ENCODE data around the gene CTH. TPM values are rescaled to one million over a fixed set of nuclear protein-coding genes. Genes with fewer than 3 reads are reported as not detected.
"Not testable (repeated sequence)": the region's sequence is repeated elsewhere in the genome, so short reads cannot be mapped to it uniquely, and the experiment has no call there.

Gene CTH
- polyA plus RNA-seq (2013, experiment 1 of 2): 17.8 TPM
- 16.0 TPM for polyA plus RNA-seq (2013, experiment 2 of 2)

- peak within 1 kb of the TSS; percentile 77 for H3K4me3 ChIP-seq (ENCODE audit: extremely low read depth, insufficient read depth, low read length, poor library complexity, severe bottlenecking)
- no peaks in the 10 kb centered on the region for H3K9me3 ChIP-seq (ENCODE audit: control insufficient read depth, low read length)
- H3K27ac ChIP-seq (ENCODE audit: low read depth, low read length, severe bottlenecking): peak within 1 kb of the TSS; percentile 98
- WGBS, 2 experiments (ENCODE audit: insufficient coverage in 2 of 2): 1% methylated on average over 45 of the region's 48 CpGs
- peaks cover 8% of the 10 kb centered on the region for H3K36me3 ChIP-seq (ENCODE audit: control insufficient read depth, insufficient read depth, low read length)
- peaks cover 6% of the 10 kb centered on the region for H3K4me1 ChIP-seq (ENCODE audit: control insufficient read depth, insufficient read depth, low read length, poor library complexity, severe bottlenecking)
Observed at GRCh38 chr1:70410604-70411359, at the start of gene CTH. Gene CTH (plus strand): TSS chr1:70411268. CDS start chr1:70411416, 148 bp downstream.

GRCh38 chr1:70361727-70362398 is 49.2 kb upstream of the CTH start:
- H3K9me3 ChIP-seq (ENCODE audit: control insufficient read depth, low read length): no peaks in the 10 kb centered on the region
- WGBS, 2 experiments (ENCODE audit: insufficient coverage in 2 of 2): no CpG with 5 or more reads among the region's 3 CpGs
- H3K4me3 ChIP-seq (ENCODE audit: extremely low read depth, insufficient read depth, low read length, poor library complexity, severe bottlenecking): no peak overlapping the region
- peak overlapping the region; percentile 94 for H3K27ac ChIP-seq (ENCODE audit: low read depth, low read length, severe bottlenecking)
- H3K4me1 ChIP-seq (ENCODE audit: control insufficient read depth, insufficient read depth, low read length, poor library complexity, severe bottlenecking): peaks cover 13% of the 10 kb centered on the region
- no peaks in the 10 kb centered on the region for H3K36me3 ChIP-seq (ENCODE audit: control insufficient read depth, insufficient read depth, low read length)

GRCh38 chr1:70364439-70364838 is 46.6 kb upstream of the CTH start:
- 80% methylated on average over 1 of the region's 3 CpGs; no CpG with 5 or more reads in 1 of the 2 experiments for WGBS, 2 experiments (ENCODE audit: insufficient coverage in 2 of 2)

GRCh38 chr1:70366425-70366952 is 44.6 kb upstream of the CTH start:
- H3K27ac ChIP-seq (ENCODE audit: low read depth, low read length, severe bottlenecking); H3K4me3 ChIP-seq (ENCODE audit: extremely low read depth, insufficient read depth, low read length, poor library complexity, severe bottlenecking); H3K36me3 ChIP-seq (ENCODE audit: control insufficient read depth, insufficient read depth, low read length); H3K9me3 ChIP-seq (ENCODE audit: control insufficient read depth, low read length): not testable (repeated sequence)
- H3K4me1 ChIP-seq (ENCODE audit: control insufficient read depth, insufficient read depth, low read length, poor library complexity, severe bottlenecking): peaks cover 12% of the 10 kb centered on the region
- WGBS, 2 experiments (ENCODE audit: insufficient coverage in 2 of 2): no CpG with 5 or more reads among the region's 4 CpGs

More at GRCh38 chr1:70364439-70364838, 46.6 kb upstream of the CTH start:
- Histone ChIP-seq H3K27ac (ENCODE audit: low read depth, low read length, severe bottlenecking) (no peak overlapping the region), H3K4me3 (ENCODE audit: extremely low read depth, insufficient read depth, low read length, poor library complexity, severe bottlenecking) (no peak overlapping the region), H3K4me1 (ENCODE audit: control insufficient read depth, insufficient read depth, low read length, poor library complexity, severe bottlenecking) (peaks cover 13% of the 10 kb centered on the region), H3K36me3 (ENCODE audit: control insufficient read depth, insufficient read depth, low read length) (peaks cover 4% of the 10 kb centered on the region), H3K9me3 (ENCODE audit: control insufficient read depth, low read length) (no peaks in the 10 kb centered on the region)

- not testable (repeated sequence) for H3K36me3 ChIP-seq (ENCODE audit: control insufficient read depth, insufficient read depth, low read length); H3K27ac ChIP-seq (ENCODE audit: low read depth, low read length, severe bottlenecking); H3K4me1 ChIP-seq (ENCODE audit: control insufficient read depth, insufficient read depth, low read length, poor library complexity, severe bottlenecking); H3K4me3 ChIP-seq (ENCODE audit: extremely low read depth, insufficient read depth, low read length, poor library complexity, severe bottlenecking); H3K9me3 ChIP-seq (ENCODE audit: control insufficient read depth, low read length)
- WGBS, 2 experiments (ENCODE audit: insufficient coverage in 2 of 2): 92 to 95% methylated on average over 3 of the region's 3 CpGs
Observed at GRCh38 chr1:70366997-70367396, 44.1 kb upstream of the CTH start.

GRCh38 chr1:70367397-70367796 is 43.7 kb upstream of the CTH start:
- not testable (repeated sequence) for H3K36me3 ChIP-seq (ENCODE audit: control insufficient read depth, insufficient read depth, low read length); H3K4me1 ChIP-seq (ENCODE audit: control insufficient read depth, insufficient read depth, low read length, poor library complexity, severe bottlenecking); H3K27ac ChIP-seq (ENCODE audit: low read depth, low read length, severe bottlenecking); H3K9me3 ChIP-seq (ENCODE audit: control insufficient read depth, low read length); H3K4me3 ChIP-seq (ENCODE audit: extremely low read depth, insufficient read depth, low read length, poor library complexity, severe bottlenecking)
- 92 to 100% methylated on average over 4 of the region's 5 CpGs for WGBS, 2 experiments (ENCODE audit: insufficient coverage in 2 of 2)

- not testable (repeated sequence) for H3K4me3 ChIP-seq (ENCODE audit: extremely low read depth, insufficient read depth, low read length, poor library complexity, severe bottlenecking); H3K36me3 ChIP-seq (ENCODE audit: control insufficient read depth, insufficient read depth, low read length); H3K9me3 ChIP-seq (ENCODE audit: control insufficient read depth, low read length); H3K27ac ChIP-seq (ENCODE audit: low read depth, low read length, severe bottlenecking); H3K4me1 ChIP-seq (ENCODE audit: control insufficient read depth, insufficient read depth, low read length, poor library complexity, severe bottlenecking)
- 66 to 73% methylated on average over 3 of the region's 3 CpGs for WGBS, 2 experiments (ENCODE audit: insufficient coverage in 2 of 2)
Observed at GRCh38 chr1:70371586-70371985, 39.5 kb upstream of the CTH start.

- H3K36me3 ChIP-seq (ENCODE audit: control insufficient read depth, insufficient read depth, low read length): peaks cover 2% of the 10 kb centered on the region
Observed at GRCh38 chr1:70372426-70372825, 38.6 kb upstream of the CTH start.

GRCh38 chr1:70373580-70373979 is 37.5 kb upstream of the CTH start:
- H3K36me3 ChIP-seq (ENCODE audit: control insufficient read depth, insufficient read depth, low read length); H3K9me3 ChIP-seq (ENCODE audit: control insufficient read depth, low read length); H3K4me1 ChIP-seq (ENCODE audit: control insufficient read depth, insufficient read depth, low read length, poor library complexity, severe bottlenecking); H3K4me3 ChIP-seq (ENCODE audit: extremely low read depth, insufficient read depth, low read length, poor library complexity, severe bottlenecking); H3K27ac ChIP-seq (ENCODE audit: low read depth, low read length, severe bottlenecking): not testable (repeated sequence)
- 23 to 42% methylated on average over 2 of the region's 2 CpGs for WGBS, 2 experiments (ENCODE audit: insufficient coverage in 2 of 2)

More at GRCh38 chr1:70372426-70372825, 38.6 kb upstream of the CTH start:
- WGBS, 2 experiments (ENCODE audit: insufficient coverage in 2 of 2): 94 to 99% methylated on average over 4 of the region's 4 CpGs
- no peaks in the 10 kb centered on the region for H3K9me3 ChIP-seq (ENCODE audit: control insufficient read depth, low read length)
- no peak overlapping the region for H3K4me3 ChIP-seq (ENCODE audit: extremely low read depth, insufficient read depth, low read length, poor library complexity, severe bottlenecking)
- no peaks in the 10 kb centered on the region for H3K4me1 ChIP-seq (ENCODE audit: control insufficient read depth, insufficient read depth, low read length, poor library complexity, severe bottlenecking)
- H3K27ac ChIP-seq (ENCODE audit: low read depth, low read length, severe bottlenecking): no peak overlapping the region

GRCh38 chr1:70376196-70376595 is 34.9 kb upstream of the CTH start:
- 87 to 96% methylated on average over 3 of the region's 6 CpGs for WGBS, 2 experiments (ENCODE audit: insufficient coverage in 2 of 2)
- Histone ChIP-seq H3K9me3 (ENCODE audit: control insufficient read depth, low read length) (no peaks in the 10 kb centered on the region), H3K4me1 (ENCODE audit: control insufficient read depth, insufficient read depth, low read length, poor library complexity, severe bottlenecking) (no peaks in the 10 kb centered on the region), H3K36me3 (ENCODE audit: control insufficient read depth, insufficient read depth, low read length) (no peaks in the 10 kb centered on the region), H3K4me3 (ENCODE audit: extremely low read depth, insufficient read depth, low read length, poor library complexity, severe bottlenecking) (no peak overlapping the region), H3K27ac (ENCODE audit: low read depth, low read length, severe bottlenecking) (no peak overlapping the region)

- Histone ChIP-seq H3K4me3 (ENCODE audit: extremely low read depth, insufficient read depth, low read length, poor library complexity, severe bottlenecking) (no peak overlapping the region), H3K27ac (ENCODE audit: low read depth, low read length, severe bottlenecking) (no peak overlapping the region), H3K4me1 (ENCODE audit: control insufficient read depth, insufficient read depth, low read length, poor library complexity, severe bottlenecking) (no peaks in the 10 kb centered on the region), H3K36me3 (ENCODE audit: control insufficient read depth, insufficient read depth, low read length) (no peaks in the 10 kb centered on the region), H3K9me3 (ENCODE audit: control insufficient read depth, low read length) (no peaks in the 10 kb centered on the region)
Observed at GRCh38 chr1:70382682-70383081, 28.4 kb upstream of the CTH start.

Measured in mesodermal cell (in vitro differentiated cells).